CD4-positive, alpha-beta memory T cell (primary cell): ENCODE data around the gene ANXA3. TPM values are rescaled to one million over a fixed set of nuclear protein-coding genes. Genes with fewer than 3 reads are reported as not detected.
"Not testable (repeated sequence)": the region's sequence is repeated elsewhere in the genome, so short reads cannot be mapped to it uniquely, and the experiment has no call there.

Experiments
- CTCF ChIA-PET: fragments of 350-600 bp; sonication (Branson Sonifier 250); formaldehyde crosslinking; loops from one replicate; lab custom pipeline; 2021; ENCODE audit warnings: inconsistent platforms; ENCODE audit not compliant: partially characterized antibody; lab: Charles Lee
- POLR2A ChIA-PET: fragments of 350-600 bp; sonication (Branson Sonifier 250); formaldehyde crosslinking; loops from one replicate; lab custom pipeline; 2021; ENCODE audit not compliant: partially characterized antibody; lab: Charles Lee
- DNase-seq, 5 donors: peaks; one replicate each; pipeline versions ENCODE4 v3.0.0 to v3.0.0-alpha.2; 2020 to 2022; ENCODE audit warnings: mixed read lengths in 1 of 5
- H3K27ac ChIP-seq: one replicate; pipeline ENCODE4 v1.7.0; 2013; ENCODE audit warnings: low read depth, low read length
- H3K27me3 ChIP-seq: 2 replicates; pipeline ENCODE4 v1.7.0; 2013; ENCODE audit warnings: mild to moderate bottlenecking, low read length, moderate library complexity; ENCODE audit not compliant: insufficient read depth
- H3K36me3 ChIP-seq: 2 replicates; pipeline ENCODE4 v1.7.0; 2013; ENCODE audit warnings: mild to moderate bottlenecking, low read length, moderate library complexity; ENCODE audit not compliant: insufficient read depth
- H3K4me1 ChIP-seq: 2 replicates; pipeline ENCODE4 v1.7.0; 2013; ENCODE audit warnings: mild to moderate bottlenecking, low read length, moderate library complexity; ENCODE audit not compliant: insufficient read depth
- H3K4me3 ChIP-seq, 2 donors: one replicate each; pipeline ENCODE4 v1.7.0; 2013; ENCODE audit warnings: low read length in 2 of 2, mild to moderate bottlenecking in 1 of 2
- H3K9me3 ChIP-seq, 2 donors: one replicate each; pipeline ENCODE4 v1.7.0; 2013; ENCODE audit warnings: low read length in 2 of 2, control low read depth in 1 of 2; ENCODE audit not compliant: control insufficient read depth in 1 of 2
- H3K27ac Mint-ChIP-seq, 7 donors: one replicate each; pipeline ENCODE4 v1.8.0; 2020 to 2021; ENCODE audit warnings: mixed read lengths in 7 of 7, mild to moderate bottlenecking in 6 of 7, inconsistent platforms in 3 of 7, moderate library complexity in 3 of 7
- H3K27me3 Mint-ChIP-seq, 2 donors: one replicate each; pipeline ENCODE4 v1.8.0; 2020 to 2021; ENCODE audit warnings: mixed read lengths in 2 of 2
- H3K36me3 Mint-ChIP-seq, 2 donors: one replicate each; pipeline ENCODE4 v1.8.0; 2020 to 2021; ENCODE audit warnings: mixed read lengths in 2 of 2, inconsistent platforms in 1 of 2, mild to moderate bottlenecking in 1 of 2
- H3K4me1 Mint-ChIP-seq, 4 donors: one replicate each; pipeline ENCODE4 v1.8.0; 2020 to 2021; ENCODE audit warnings: mixed read lengths in 4 of 4, mild to moderate bottlenecking in 1 of 4
- H3K4me3 Mint-ChIP-seq, 8 donors: one replicate each; pipeline ENCODE4 v1.8.0; 2020 to 2021; ENCODE audit warnings: mixed read lengths in 8 of 8, mild to moderate bottlenecking in 7 of 8, moderate library complexity in 6 of 8, inconsistent platforms in 3 of 8
- H3K9me3 Mint-ChIP-seq, 8 donors: one replicate each; pipeline ENCODE4 v1.8.0; 2020 to 2021; ENCODE audit warnings: mixed read lengths in 8 of 8, mild to moderate bottlenecking in 5 of 8, inconsistent platforms in 3 of 8, moderate library complexity in 1 of 8
- intact Hi-C: fragments of 100-400 bp; cut with micrococcal nuclease; formaldehyde crosslinking; loops from one replicate; pipeline ENCODE4 v1.15.1; 2023
- polyA plus RNA-seq, 2 donors: library from polyadenylated mRNA; unstranded; fragments of 300-500 nt; fragmentation: Illumina TruSeq; gene quantifications; one replicate each; pipeline ENCODE4 v1.2.3, GENCODE V29; 2021
- total RNA-seq, 2 experiments: library from RNA; stranded (reverse); gene quantifications; one replicate each; pipeline ENCODE4 v1.2.3, GENCODE V29; 2021

The ANXA3 gene
- total and polyA plus RNA-seq, 4 experiments from 2014 or later: not detected

DNA sequence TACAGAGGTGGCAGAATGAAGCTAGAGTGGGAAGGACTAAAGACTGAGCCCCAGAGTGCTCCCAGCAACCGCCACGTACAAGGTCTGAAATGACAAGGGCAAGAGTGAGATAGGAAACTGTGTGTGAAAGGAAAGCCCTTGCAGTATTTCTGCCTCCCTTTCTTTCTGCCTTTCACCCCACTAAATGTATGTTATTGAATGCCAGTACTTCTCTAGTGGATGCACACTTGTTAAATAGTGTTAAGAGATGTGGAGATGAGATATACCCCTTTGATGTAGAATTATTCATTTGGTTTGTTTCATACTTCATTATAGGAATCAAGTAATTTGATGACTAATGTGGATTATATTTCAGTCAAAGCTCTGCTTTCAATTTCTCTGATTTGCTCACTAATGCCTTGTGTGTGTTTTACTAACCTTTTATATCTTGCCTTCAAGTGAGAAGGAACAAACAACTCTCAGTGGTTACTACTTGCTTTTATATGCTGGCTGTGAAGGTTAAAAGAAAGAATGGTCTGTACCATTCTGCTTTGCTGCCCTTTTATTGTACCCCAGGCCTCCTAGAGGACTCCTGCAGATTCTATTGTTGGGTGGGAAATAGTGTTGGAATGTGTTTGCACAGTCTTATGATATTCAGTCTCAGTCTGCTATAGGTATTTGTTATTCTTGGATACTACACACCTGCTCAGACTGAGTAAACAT, 8.0 kb upstream of the ANXA3 start:
- intact Hi-C loops: no loop called here
- no peaks in the 10 kb centered on the region for H3K4me1 Mint-ChIP-seq
- H3K4me3 ChIP-seq: no peak overlapping the region
- DNase-seq: no peak
- CTCF ChIA-PET: no interaction called here
- POLR2A ChIA-PET: no interaction called here
- no peak overlapping the region for H3K27ac ChIP-seq
- no peaks in the 10 kb centered on the region for H3K36me3 ChIP-seq
- H3K27me3 Mint-ChIP-seq: peaks cover 1 to 12% of the 10 kb centered on the region in 2 donors
- no peaks in the 10 kb centered on the region for H3K9me3 ChIP-seq
- no peaks in the 10 kb centered on the region for H3K4me1 ChIP-seq
- H3K27me3 ChIP-seq: no peaks in the 10 kb centered on the region
- peaks cover 0 to 2% (median 0%) of the 10 kb centered on the region in 8 donors for H3K9me3 Mint-ChIP-seq
- no peak overlapping the region for H3K4me3 Mint-ChIP-seq
- H3K36me3 Mint-ChIP-seq: no peaks in the 10 kb centered on the region
- no peak overlapping the region for H3K27ac Mint-ChIP-seq

GRCh38 chr4:78544678-78545077, 6.9 kb upstream of the ANXA3 start:
- H3K27ac Mint-ChIP-seq: no peak overlapping the region
- Histone ChIP-seq H3K27ac (no peak overlapping the region), H3K27me3 (peaks cover under 1% of the 10 kb centered on the region), H3K4me1 (no peaks in the 10 kb centered on the region), H3K9me3 (no peaks in the 10 kb centered on the region), H3K36me3 (no peaks in the 10 kb centered on the region), H3K4me3 (no peak overlapping the region)
- no peak for DNase-seq
- no peaks in the 10 kb centered on the region for H3K36me3 Mint-ChIP-seq
- ChIA-PET POLR2A (no interaction called here), CTCF (no interaction called here)
- intact Hi-C loops: no loop called here
- H3K9me3 Mint-ChIP-seq: peaks cover 0 to 2% (median 0%) of the 10 kb centered on the region in 8 donors
- no peak overlapping the region for H3K4me3 Mint-ChIP-seq
- no peaks in the 10 kb centered on the region for H3K4me1 Mint-ChIP-seq
- peaks cover 3 to 12% of the 10 kb centered on the region in 2 donors for H3K27me3 Mint-ChIP-seq

- CTCF ChIA-PET: no interaction called here
Observed at GRCh38 chr4:78545275-78546246, 6.0 kb upstream of the ANXA3 start.

GRCh38 chr4:78547899-78548298, 3.7 kb upstream of the ANXA3 start:
- intact Hi-C loops, H3K4me1 Mint-ChIP-seq, CTCF ChIA-PET, H3K4me3 Mint-ChIP-seq, H3K9me3 ChIP-seq, H3K36me3 ChIP-seq, POLR2A ChIA-PET, H3K4me3 ChIP-seq, H3K4me1 ChIP-seq, H3K9me3 Mint-ChIP-seq, H3K27ac ChIP-seq, H3K27ac Mint-ChIP-seq, DNase-seq, H3K36me3 Mint-ChIP-seq: not testable (repeated sequence)
- H3K27me3 Mint-ChIP-seq: peaks cover 24 to 32% of the 10 kb centered on the region in 2 donors
- peaks cover 14% of the 10 kb centered on the region for H3K27me3 ChIP-seq

More at GRCh38 chr4:78545275-78546246, 6.0 kb upstream of the ANXA3 start:
- Mint-ChIP-seq H3K27ac (peak overlapping the region in 1 of 7 donors; percentile 0), H3K4me3 (no peak overlapping the region), H3K9me3 (peaks cover 0 to 2% (median 0%) of the 10 kb centered on the region in 8 donors), H3K4me1 (no peaks in the 10 kb centered on the region), H3K36me3 (no peaks in the 10 kb centered on the region), H3K27me3 (peaks cover 11 to 20% of the 10 kb centered on the region in 2 donors)
- Histone ChIP-seq H3K27me3 (peaks cover 7% of the 10 kb centered on the region), H3K4me1 (no peaks in the 10 kb centered on the region), H3K36me3 (no peaks in the 10 kb centered on the region), H3K9me3 (no peaks in the 10 kb centered on the region), H3K4me3 (no peak overlapping the region), H3K27ac (no peak overlapping the region)
- DNase-seq: peak in 1 of 5 donors; percentile 29
- intact Hi-C loops: no loop called here
- POLR2A ChIA-PET: no interaction called here

- H3K27ac Mint-ChIP-seq, H3K4me1 Mint-ChIP-seq, intact Hi-C loops, H3K9me3 ChIP-seq, DNase-seq, H3K27ac ChIP-seq, H3K4me1 ChIP-seq, H3K9me3 Mint-ChIP-seq, H3K36me3 ChIP-seq, H3K4me3 Mint-ChIP-seq, POLR2A ChIA-PET, CTCF ChIA-PET, H3K36me3 Mint-ChIP-seq, H3K4me3 ChIP-seq: not testable (repeated sequence)
- peaks cover 14% of the 10 kb centered on the region for H3K27me3 ChIP-seq
- peaks cover 28 to 34% of the 10 kb centered on the region in 2 donors for H3K27me3 Mint-ChIP-seq
Observed at GRCh38 chr4:78548889-78549288, 2.7 kb upstream of the ANXA3 start.

GRCh38 chr4:78552389-78553042, 946 bp downstream of the ANXA3 start:
- H3K27me3 Mint-ChIP-seq: peaks cover 32 to 35% of the 10 kb centered on the region in 2 donors
- Histone ChIP-seq H3K9me3 (no peaks in the 10 kb centered on the region), H3K4me1 (no peaks in the 10 kb centered on the region), H3K27ac (no peak overlapping the region), H3K36me3 (no peaks in the 10 kb centered on the region), H3K4me3 (no peak overlapping the region), H3K27me3 (peaks cover 14% of the 10 kb centered on the region)
- POLR2A ChIA-PET: no interaction called here
- H3K4me3 Mint-ChIP-seq: no peak overlapping the region
- H3K27ac Mint-ChIP-seq: no peak overlapping the region
- H3K9me3 Mint-ChIP-seq: peaks cover 0 to 2% (median 0%) of the 10 kb centered on the region in 8 donors
- intact Hi-C loops: no loop called here
- H3K36me3 Mint-ChIP-seq: no peaks in the 10 kb centered on the region
- CTCF ChIA-PET: no interaction called here
- DNase-seq: no peak
- H3K4me1 Mint-ChIP-seq: peaks cover 2 to 6% (median 4%) of the 10 kb centered on the region in 4 donors

DNA sequence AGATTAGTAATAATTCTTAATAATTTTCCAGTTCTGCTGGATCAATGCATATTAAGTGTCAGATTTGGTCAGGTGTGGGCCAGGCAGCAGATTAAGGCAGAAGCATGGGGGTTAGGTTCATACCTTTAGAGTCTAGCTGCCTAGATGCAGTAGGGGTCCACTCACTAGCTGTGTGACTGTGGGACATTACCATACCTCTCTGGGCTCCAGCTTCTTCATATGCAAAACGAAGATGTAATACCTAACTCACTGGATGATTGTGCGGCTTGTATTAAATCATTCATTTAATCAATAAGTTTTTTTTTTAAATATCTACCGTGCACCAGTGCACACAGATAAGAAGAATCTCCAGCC, 1.4 kb downstream of the ANXA3 start:
- POLR2A ChIA-PET: no interaction called here

More for the DNA sequence above, 1.4 kb downstream of the ANXA3 start:
- Mint-ChIP-seq H3K36me3 (no peaks in the 10 kb centered on the region), H3K4me1 (peaks cover 2 to 6% (median 4%) of the 10 kb centered on the region in 4 donors), H3K27me3 (peaks cover 32 to 35% of the 10 kb centered on the region in 2 donors), H3K27ac (no peak overlapping the region), H3K4me3 (no peak overlapping the region), H3K9me3 (peaks cover 0 to 2% (median 0%) of the 10 kb centered on the region in 8 donors)
- H3K27me3 ChIP-seq: peaks cover 14% of the 10 kb centered on the region
- no peak overlapping the region for H3K4me3 ChIP-seq
- H3K36me3 ChIP-seq: no peaks in the 10 kb centered on the region
- H3K9me3 ChIP-seq: no peaks in the 10 kb centered on the region
- H3K27ac ChIP-seq: no peak overlapping the region
- no peak for DNase-seq
- intact Hi-C loops: no loop called here
- H3K4me1 ChIP-seq: no peaks in the 10 kb centered on the region
- CTCF ChIA-PET: no interaction called here
